IMR-90 (cell line): ENCODE measurements around the gene CCNQ. TPM values are rescaled to one million over a fixed set of nuclear protein-coding genes. Genes with fewer than 3 reads are reported as not detected.

Source experiments
- ATAC-seq: fragments of 200-7000 bp; cut with Tn5 transposase; 2 replicates; pipeline ENCODE4 v1.9.1; 2020; ENCODE audit warnings: low read depth, mild to moderate bottlenecking, moderate library complexity
- BruUV-seq: library from RNA; stranded (reverse); fragments of 400-500 nt; replicated peaks from 2 replicates; lab custom pipeline; 2021; lab: Mats Ljungman, UMichigan
- CTCF ChIA-PET: fragments of 300-600 bp; formaldehyde crosslinking; extraction: SDS; loops from one replicate; lab custom pipeline; 2021; ENCODE audit warnings: antibody characterized with exemption; lab: Yijun Ruan, JAX
- POLR2A ChIA-PET: fragments of 300-600 bp; sonication (Branson Sonifier 250); formaldehyde crosslinking; loops from one replicate; lab custom pipeline; 2022; ENCODE audit warnings: antibody characterized with exemption; ENCODE audit not compliant: unreplicated experiment; lab: Charles Lee
- DNase-seq: peaks from one replicate; pipeline ENCODE4 v3.0.0; 2013
- H2AFZ ChIP-seq: replicated peaks from 2 replicates; pipeline ENCODE3; 2013; ENCODE audit warnings: low read length, mild to moderate bottlenecking; ENCODE audit not compliant: poor library complexity
- H2AK5ac ChIP-seq: 2 replicates; pipeline ENCODE4 v1.6.1; 2013; ENCODE audit warnings: low read depth, low read length, inconsistent platforms
- H2AK9ac ChIP-seq: replicated peaks from 2 replicates; pipeline ENCODE3; 2013; ENCODE audit warnings: mild to moderate bottlenecking, low read depth, low read length, moderate library complexity; ENCODE audit not compliant: poor library complexity
- H2BK120ac ChIP-seq: 2 replicates; pipeline ENCODE4 v1.6.1; 2013; ENCODE audit warnings: low read depth, low read length, inconsistent platforms
- H2BK15ac ChIP-seq: 3 replicates; pipeline ENCODE4 v1.6.1; 2013; ENCODE audit warnings: low read depth, low read length, inconsistent platforms
- H2BK20ac ChIP-seq: 2 replicates; pipeline ENCODE4 v1.6.1; 2013; ENCODE audit warnings: low read depth, mild to moderate bottlenecking, inconsistent platforms, low read length, moderate library complexity
- H2BK5ac ChIP-seq: 2 replicates; pipeline ENCODE4 v1.6.1; 2013; ENCODE audit warnings: mild to moderate bottlenecking, low read depth, low read length, inconsistent platforms; ENCODE audit not compliant: poor library complexity, severe bottlenecking
- H3K14ac ChIP-seq: replicated peaks from 2 replicates; pipeline ENCODE4 v1.6.1; 2013; ENCODE audit warnings: low read depth, low read length, inconsistent platforms
- H3K18ac ChIP-seq: 2 replicates; pipeline ENCODE4 v1.6.1; 2013; ENCODE audit warnings: low read depth, low read length, control low read depth
- H3K23ac ChIP-seq: 2 replicates; pipeline ENCODE4 v1.6.1; 2013; ENCODE audit warnings: low read depth, low read length, inconsistent platforms
- H3K27ac ChIP-seq: 2 replicates; pipeline ENCODE4 v1.5.1; 2013; ENCODE audit warnings: mild to moderate bottlenecking, control low read depth, low read length; ENCODE audit not compliant: insufficient read depth
- H3K27me3 ChIP-seq: 2 replicates; pipeline ENCODE4 v1.6.1; 2013; ENCODE audit warnings: low read length; ENCODE audit not compliant: control insufficient read depth, insufficient read depth
- H3K36me3 ChIP-seq: 2 replicates; pipeline ENCODE4 v1.6.1; 2013; ENCODE audit warnings: low read length, mixed read lengths; ENCODE audit not compliant: control insufficient read depth, insufficient read depth
- H3K4ac ChIP-seq: 2 replicates; pipeline ENCODE4 v1.6.1; 2013; ENCODE audit warnings: low read depth, low read length, inconsistent platforms
- H3K4me1 ChIP-seq: 2 replicates; pipeline ENCODE4 v1.6.1; 2013; ENCODE audit warnings: low read length, mixed read lengths; ENCODE audit not compliant: control insufficient read depth, insufficient read depth
- H3K4me2 ChIP-seq: 2 replicates; pipeline ENCODE4 v1.6.1; 2013; ENCODE audit warnings: low read depth, mild to moderate bottlenecking, control low read depth, low read length, moderate library complexity
- H3K4me3 ChIP-seq: 2 replicates; pipeline ENCODE4 v1.5.1; 2013; ENCODE audit warnings: low read depth, mild to moderate bottlenecking, control low read depth, low read length, moderate library complexity; ENCODE audit not compliant: insufficient read depth
- H3K56ac ChIP-seq: 2 replicates; pipeline ENCODE4 v1.6.1; 2013; ENCODE audit warnings: low read length, inconsistent platforms; ENCODE audit not compliant: insufficient read depth; ENCODE audit errors: extremely low read depth
- H3K79me1 ChIP-seq, 2 experiments: 2 replicates each; pipeline ENCODE4 v1.6.1; 2013; ENCODE audit warnings: low read length in 2 of 2, inconsistent platforms in 1 of 2, low read depth in 1 of 2
- H3K9ac ChIP-seq: 2 replicates; pipeline ENCODE4 v1.6.1; 2013; ENCODE audit warnings: low read depth, low read length, control low read depth
- H3K9me1 ChIP-seq: 2 replicates; pipeline ENCODE4 v1.6.1; 2013; ENCODE audit warnings: low read length, inconsistent platforms; ENCODE audit not compliant: insufficient read depth
- H3K9me3 ChIP-seq: 2 replicates; pipeline ENCODE4 v1.6.1; 2013; ENCODE audit warnings: low read length; ENCODE audit not compliant: control insufficient read depth, insufficient read depth
- H4K20me1 ChIP-seq: 2 replicates; pipeline ENCODE4 v1.6.1; 2013; ENCODE audit warnings: low read length, inconsistent platforms; ENCODE audit not compliant: insufficient read depth
- H4K5ac ChIP-seq: 2 replicates; pipeline ENCODE4 v1.6.1; 2013; ENCODE audit warnings: mild to moderate bottlenecking, low read depth, low read length, control low read depth
- H4K8ac ChIP-seq, 2 experiments: 2 replicates each; pipeline ENCODE4 v1.6.1; 2013; ENCODE audit warnings: low read depth in 2 of 2, low read length in 2 of 2, control low read depth in 1 of 2, inconsistent platforms in 1 of 2
- H4K91ac ChIP-seq: 2 replicates; pipeline ENCODE4 v1.6.1; 2013; ENCODE audit warnings: low read depth, low read length, inconsistent platforms; ENCODE audit not compliant: insufficient read depth
- CHD1 ChIP-seq: IDR thresholded peaks from 2 replicates; pipeline ENCODE4 v1.6.1; 2012; ENCODE audit warnings: low read depth, low read length, improper control_type of control experiment
- WGBS, 2 experiments: methylation state at CpG; one replicate each; pipeline versions ENCODE4 v1.1.5 to v1.1.7; 2013; ENCODE audit warnings: missing lambda C conversion rate in 2 of 2; ENCODE audit not compliant: insufficient read length in 1 of 2; ENCODE audit errors: extremely low coverage in 2 of 2; 5-methylcytosine and 5-hydroxymethylcytosine counted together
- dilution Hi-C: fragments of 300-500 bp; cut with HindIII; formaldehyde crosslinking; loops from one replicate; pipeline ENCODE4 v1.14.3; 2018; ENCODE audit warnings: low sequenced_read_pairs; ENCODE audit not compliant: unreplicated experiment
- in situ Hi-C: fragments of 300-500 bp; cut with MboI; formaldehyde crosslinking; loops from 3 replicates; pipeline ENCODE4 v1.14.3; 2019; ENCODE audit warnings: low sequenced_read_pairs, inconsistent platforms, mixed read lengths
- intact Hi-C: fragments of 100-400 bp; cut with micrococcal nuclease; formaldehyde crosslinking; loops from 2 replicates; pipeline ENCODE4 v1.10.0; 2022
- polyA plus RNA-seq, 3 experiments: library from polyadenylated mRNA; depleted of rRNA; stranded (reverse); fragments of >200 nt; gene quantifications; 2 replicates each; pipeline ENCODE4 v1.2.3, GENCODE V29; 2012; ENCODE audit warnings: low replicate concordance in 1 of 3
- total RNA-seq: library from RNA; depleted of rRNA; stranded (reverse); fragments of >200 nt; gene quantifications from 2 replicates; pipeline ENCODE4 v1.2.3, GENCODE V29; 2012

CCNQ gene
- total and polyA plus RNA-seq, 2 of the 4 experiments (the other 2 are of a cell fraction) = 27.6 to 35.2 TPM

GRCh38 chrX:153641627-153642026 lies 42.7 kb upstream of the CCNQ start:
- H2BK5ac ChIP-seq = no peak overlapping the region
- no peak overlapping the region for H3K4me2 ChIP-seq
- POLR2A ChIA-PET = no interaction called here
- no peak for DNase-seq
- no peak overlapping the region for H3K9ac ChIP-seq
- dilution Hi-C loops (no loop called here), intact Hi-C loops (no loop called here), in situ Hi-C loops (no loop called here)
- H2BK20ac ChIP-seq = no peak overlapping the region
- H3K18ac ChIP-seq = no peak overlapping the region
- H2BK15ac ChIP-seq = no peak overlapping the region
- no peak for ATAC-seq
- no peak overlapping the region for H2AFZ ChIP-seq
- H3K36me3 ChIP-seq = no peaks in the 10 kb centered on the region
- no peak overlapping the region for H4K5ac ChIP-seq
- no peaks in the 10 kb centered on the region for H3K9me1 ChIP-seq
- H3K27me3 ChIP-seq = peaks cover 49% of the 10 kb centered on the region
- H3K9me3 ChIP-seq = peaks cover 4% of the 10 kb centered on the region; the same call in 1 of the 2 replicates
- H4K8ac ChIP-seq = no peak overlapping the region
- no peak overlapping the region for H2BK120ac ChIP-seq
- no peaks in the 10 kb centered on the region for H4K20me1 ChIP-seq
- BruUV-seq = no TSS peak
- no peak overlapping the region for H2AK9ac ChIP-seq
- no peak overlapping the region for H2AK5ac ChIP-seq
- no peaks in the 10 kb centered on the region for H3K79me1 ChIP-seq
- H3K4me1 ChIP-seq = no peaks in the 10 kb centered on the region
- no peak overlapping the region for H4K91ac ChIP-seq
- TF ChIP-seq CHD1 = no peak
- CTCF ChIA-PET = no interaction called here
- no peak overlapping the region for H3K14ac ChIP-seq
- H3K4ac ChIP-seq = no peak overlapping the region
- no peak overlapping the region for H3K27ac ChIP-seq
- H3K4me3 ChIP-seq = no peak overlapping the region
- H3K23ac ChIP-seq = no peak overlapping the region
- no peak overlapping the region for H3K56ac ChIP-seq
- WGBS, 2 experiments = no CpG with 5 or more reads among the region's 8 CpGs
